Esophagus (tissue), 2 donors: ENCODE measurements around the gene LGMN. TPM values are rescaled to one million over a fixed set of nuclear protein-coding genes. Genes with fewer than 3 reads are reported as not detected.

Experiments
- H3K27ac ChIP-seq, 2 donors: one replicate each; pipeline ENCODE4 v1.5.1; 2013; ENCODE audit warnings: low read depth in 2 of 2, mild to moderate bottlenecking in 2 of 2, inconsistent platforms in 1 of 2, low read length in 1 of 2, moderate library complexity in 1 of 2
- H3K27me3 ChIP-seq, 2 donors: one replicate each; pipeline ENCODE4 v1.6.1; 2013; ENCODE audit warnings: low read length in 2 of 2, control low read depth in 1 of 2, mild to moderate bottlenecking in 1 of 2; ENCODE audit not compliant: insufficient read depth in 2 of 2, control insufficient read depth in 1 of 2
- H3K36me3 ChIP-seq, 2 donors: one replicate each; pipeline ENCODE4 v1.6.1; 2013; ENCODE audit warnings: low read length in 1 of 2; ENCODE audit not compliant: control insufficient read depth in 2 of 2, insufficient read depth in 2 of 2
- H3K4me1 ChIP-seq, 2 donors: one replicate each; pipeline ENCODE4 v1.6.1; 2013; ENCODE audit warnings: low read length in 1 of 2; ENCODE audit not compliant: control insufficient read depth in 2 of 2, insufficient read depth in 2 of 2
- H3K4me3 ChIP-seq, 2 donors: one replicate each; pipeline ENCODE4 v1.5.1; 2013; ENCODE audit warnings: low read length in 2 of 2, mild to moderate bottlenecking in 2 of 2, low read depth in 1 of 2, moderate library complexity in 1 of 2
- H3K9me3 ChIP-seq, 2 donors: one replicate each; pipeline ENCODE4 v1.6.1; 2013; ENCODE audit warnings: mild to moderate bottlenecking in 2 of 2, low read depth in 1 of 2, low read length in 1 of 2, moderate library complexity in 1 of 2; ENCODE audit not compliant: control insufficient read depth in 2 of 2, insufficient read depth in 1 of 2
- WGBS, 2 donors: extraction: QIAGEN DNeasy Blood & Tissue Kit; methylation state at CpG; one replicate each; pipeline ENCODE4 v1.1.7; 2013; 5-methylcytosine and 5-hydroxymethylcytosine counted together
- polyA plus RNA-seq, 2 donors: library from polyadenylated mRNA; stranded (reverse); fragments of 200-250 nt; gene quantifications; one replicate each; pipeline ENCODE4 v1.2.3, GENCODE V29; 2013
- donor health status: healthy with polysubstance abuse.
- donor health status: Bipolar disorder and iron deficiency.

LGMN gene
- polyA plus RNA-seq, 2 donors = 39.0 to 49.9 TPM

DNA sequence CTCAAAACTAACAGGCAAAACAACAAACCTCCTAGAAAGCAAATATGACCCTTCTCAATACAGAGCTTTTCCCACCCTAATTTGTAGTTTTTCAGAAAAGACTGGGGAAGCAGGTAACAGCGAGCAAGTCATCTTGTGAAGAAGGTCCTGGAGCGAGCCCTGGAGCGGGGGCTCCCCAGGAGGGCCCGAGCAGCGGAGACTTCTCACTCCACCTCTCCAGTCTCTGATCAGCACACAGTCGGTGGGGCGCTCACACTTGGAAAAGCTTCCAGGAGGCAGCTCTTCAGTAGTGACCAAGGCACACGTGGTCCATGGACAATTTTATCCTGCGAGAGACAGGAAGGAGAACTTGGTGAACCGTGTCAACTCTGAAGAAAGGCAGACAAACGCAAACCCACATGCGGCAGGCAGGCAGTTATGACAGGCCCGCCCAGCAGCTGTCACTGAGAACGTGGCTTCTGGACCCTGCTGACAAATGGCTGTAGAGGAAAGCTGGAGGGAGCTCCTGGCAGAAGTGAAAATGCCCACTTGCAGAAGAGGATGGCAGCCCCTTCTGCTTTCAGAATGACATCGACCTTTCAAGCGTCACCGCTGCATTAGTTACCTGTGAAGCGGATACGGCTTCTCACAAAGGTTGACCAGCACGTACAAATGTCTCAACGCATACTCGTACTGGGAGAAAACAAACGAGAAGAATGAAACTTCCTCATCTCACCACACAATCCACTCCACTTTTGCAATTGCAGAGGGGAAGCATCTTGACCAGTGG, 44.2 kb downstream of the LGMN start:
- Histone ChIP-seq H3K4me3 (no peak overlapping the region), H3K27me3 (no peaks in the 10 kb centered on the region), H3K4me1 (no peaks in the 10 kb centered on the region), H3K36me3 (peaks cover 0 to 17% of the 10 kb centered on the region in 2 donors), H3K9me3 (no peaks in the 10 kb centered on the region), H3K27ac (no peak overlapping the region)
- 83% methylated on average over 23 of the region's 23 CpGs for WGBS, 2 donors

DNA sequence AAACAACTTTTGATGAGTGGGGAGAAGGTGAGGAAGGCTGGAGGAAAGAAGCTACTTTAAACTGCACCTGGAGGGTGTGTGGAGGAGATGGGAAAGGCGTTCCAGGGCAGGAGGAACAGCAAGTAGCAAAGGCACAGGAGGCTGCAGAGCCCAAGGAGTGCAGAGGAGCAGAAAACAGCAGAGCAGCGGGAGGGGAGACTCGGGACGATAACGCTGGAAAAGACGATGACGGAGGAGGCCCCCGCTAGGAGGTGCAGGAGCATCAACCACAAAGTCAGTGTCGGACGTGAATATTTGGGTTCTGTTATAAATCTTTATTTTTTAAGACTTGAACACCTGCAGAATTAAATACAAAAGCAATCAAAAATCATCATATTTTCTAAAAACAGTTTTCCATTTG, 44.9 kb downstream of the LGMN start:
- Histone ChIP-seq H3K36me3 (peaks cover 0 to 17% of the 10 kb centered on the region in 2 donors), H3K9me3 (no peaks in the 10 kb centered on the region), H3K4me1 (no peaks in the 10 kb centered on the region), H3K4me3 (no peak overlapping the region), H3K27me3 (no peaks in the 10 kb centered on the region), H3K27ac (no peak overlapping the region)
- 95% methylated on average over 10 of the region's 10 CpGs for WGBS, 2 donors

DNA sequence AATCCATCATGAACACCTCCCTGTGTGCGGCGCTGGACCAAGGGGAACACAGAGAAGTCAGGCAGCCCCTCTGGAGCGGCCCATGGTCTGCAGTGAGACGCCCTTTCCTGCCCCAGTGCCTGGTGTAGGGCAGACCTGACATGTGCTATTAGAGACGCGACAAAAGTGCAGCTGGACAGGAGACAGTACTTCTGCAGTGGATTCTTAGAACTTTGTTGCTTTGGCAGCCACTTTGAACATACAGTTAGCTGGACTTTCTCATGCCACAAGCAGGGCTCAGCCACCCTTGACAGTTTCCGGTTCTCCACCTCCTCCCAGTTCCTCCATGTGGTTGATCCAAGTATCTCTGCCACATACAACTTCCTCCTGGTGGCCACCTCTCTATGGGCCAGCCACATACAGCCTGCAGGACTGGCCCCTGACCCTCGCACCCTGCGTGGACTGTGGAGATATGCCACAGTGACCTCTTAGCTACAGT, 45.9 kb downstream of the LGMN start:
- no peaks in the 10 kb centered on the region for H3K27me3 ChIP-seq
- no peaks in the 10 kb centered on the region for H3K4me1 ChIP-seq
- H3K9me3 ChIP-seq = no peaks in the 10 kb centered on the region
- peaks cover 0 to 17% of the 10 kb centered on the region in 2 donors for H3K36me3 ChIP-seq
- H3K4me3 ChIP-seq = no peak overlapping the region
- 85 to 87% methylated on average over 9 of the region's 9 CpGs for WGBS, 2 donors
- H3K27ac ChIP-seq = no peak overlapping the region

DNA sequence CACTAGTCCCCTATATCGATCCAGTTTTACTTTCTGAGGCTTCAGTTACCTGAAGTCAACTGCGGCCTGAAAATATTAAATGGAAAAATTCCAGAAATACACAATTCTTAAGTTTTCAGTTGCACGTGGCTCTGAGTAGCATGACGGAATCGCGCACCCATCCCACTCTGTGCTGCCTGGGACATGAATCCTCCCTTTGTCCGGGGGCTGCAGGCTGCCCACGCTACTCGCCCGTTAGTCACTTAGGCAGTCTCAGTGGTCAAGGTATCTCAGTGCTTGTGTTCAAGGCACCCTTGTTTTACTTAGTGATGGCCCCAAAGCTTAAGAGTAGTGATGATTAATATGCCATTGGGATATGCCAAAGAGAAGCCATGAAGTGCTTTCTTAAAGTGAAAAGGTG, 46.6 kb downstream of the LGMN start:
- 91 to 93% methylated on average over 10 of the region's 10 CpGs for WGBS, 2 donors
- Histone ChIP-seq H3K9me3 (no peaks in the 10 kb centered on the region), H3K27ac (no peak overlapping the region), H3K36me3 (peaks cover 0 to 15% of the 10 kb centered on the region in 2 donors), H3K4me3 (no peak overlapping the region), H3K27me3 (no peaks in the 10 kb centered on the region), H3K4me1 (no peaks in the 10 kb centered on the region)

DNA sequence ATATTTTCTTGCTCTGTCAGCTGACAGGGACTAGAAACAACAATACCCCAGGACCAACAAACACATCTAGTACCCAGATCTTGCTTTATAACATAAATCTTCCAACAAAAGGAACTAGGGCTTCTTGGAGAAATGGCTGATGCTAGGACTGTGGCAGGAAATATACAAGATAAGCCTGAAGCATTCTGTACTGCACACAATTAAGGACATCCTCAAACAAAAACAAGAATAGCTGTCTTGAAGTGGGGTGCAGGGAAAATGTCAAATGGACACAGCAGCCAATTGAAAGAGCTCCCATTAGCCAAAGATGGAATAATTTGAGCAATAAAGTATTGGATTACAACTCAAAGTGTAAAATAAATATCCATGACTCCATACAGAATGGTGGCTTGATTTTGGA, 50.0 kb downstream of the LGMN start:
- Histone ChIP-seq H3K27ac (no peak overlapping the region), H3K4me1 (peaks cover 0 to 5% of the 10 kb centered on the region in 2 donors), H3K4me3 (no peak overlapping the region), H3K27me3 (no peaks in the 10 kb centered on the region), H3K9me3 (no peaks in the 10 kb centered on the region), H3K36me3 (no peaks in the 10 kb centered on the region)

DNA sequence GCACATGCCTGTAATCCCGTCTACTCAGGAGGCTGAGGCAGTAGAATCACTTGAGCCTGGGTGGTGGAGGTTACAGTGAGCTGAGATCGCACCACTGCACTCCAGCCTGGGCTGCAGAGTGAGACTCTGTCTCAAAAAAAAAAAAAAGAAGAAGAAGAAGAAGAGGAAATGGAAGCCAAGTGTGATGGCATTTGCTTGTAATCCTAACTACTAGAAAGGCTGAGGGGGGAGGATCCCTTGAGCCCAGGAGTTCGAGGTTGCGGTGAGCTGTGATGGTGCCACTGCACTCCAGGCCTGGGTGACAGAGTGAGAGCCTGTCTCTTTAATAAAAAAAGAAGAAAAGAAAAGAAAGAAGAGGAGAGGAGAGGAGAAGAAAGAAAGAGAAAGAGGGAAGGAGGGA, 52.1 kb downstream of the LGMN start:
- H3K4me1 ChIP-seq = peaks cover 0 to 8% of the 10 kb centered on the region in 2 donors

DNA sequence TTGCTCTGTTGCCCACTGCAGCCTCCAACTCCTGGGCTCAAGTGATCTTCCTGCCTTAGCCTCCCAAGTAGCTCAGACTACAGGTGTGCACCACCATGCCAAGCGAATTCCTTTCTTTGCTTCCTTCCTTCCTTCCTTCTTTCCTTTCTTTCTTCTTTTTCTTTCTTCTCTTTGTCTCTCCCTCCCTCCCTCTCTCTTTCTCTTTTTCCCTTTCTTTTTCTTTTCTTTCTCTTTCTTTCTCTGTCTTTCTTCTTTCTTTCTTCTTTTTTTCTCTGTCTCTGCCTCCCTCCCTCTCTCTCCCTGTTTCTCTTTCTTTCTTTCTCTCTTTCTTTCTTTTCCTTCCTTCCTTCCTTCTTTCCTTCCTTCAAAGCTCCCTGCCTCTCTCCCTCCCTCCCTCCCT, 52.9 kb downstream of the LGMN start:
- Histone ChIP-seq H3K4me1 (peaks cover 0 to 8% of the 10 kb centered on the region in 2 donors), H3K27ac (no peak overlapping the region), H3K4me3 (no peak overlapping the region), H3K36me3 (peaks cover 0 to 2% of the 10 kb centered on the region in 2 donors), H3K27me3 (no peaks in the 10 kb centered on the region), H3K9me3 (no peaks in the 10 kb centered on the region)
- 83 to 100% methylated on average over 1 of the region's 1 CpG for WGBS, 2 donors

More for the DNA sequence above, 52.1 kb downstream of the LGMN start:
- H3K36me3 ChIP-seq = no peaks in the 10 kb centered on the region
- H3K9me3 ChIP-seq = no peaks in the 10 kb centered on the region
- no peaks in the 10 kb centered on the region for H3K27me3 ChIP-seq
- H3K4me3 ChIP-seq = no peak overlapping the region
- H3K27ac ChIP-seq = no peak overlapping the region
- 77 to 79% methylated on average over 4 of the region's 4 CpGs for WGBS, 2 donors

DNA sequence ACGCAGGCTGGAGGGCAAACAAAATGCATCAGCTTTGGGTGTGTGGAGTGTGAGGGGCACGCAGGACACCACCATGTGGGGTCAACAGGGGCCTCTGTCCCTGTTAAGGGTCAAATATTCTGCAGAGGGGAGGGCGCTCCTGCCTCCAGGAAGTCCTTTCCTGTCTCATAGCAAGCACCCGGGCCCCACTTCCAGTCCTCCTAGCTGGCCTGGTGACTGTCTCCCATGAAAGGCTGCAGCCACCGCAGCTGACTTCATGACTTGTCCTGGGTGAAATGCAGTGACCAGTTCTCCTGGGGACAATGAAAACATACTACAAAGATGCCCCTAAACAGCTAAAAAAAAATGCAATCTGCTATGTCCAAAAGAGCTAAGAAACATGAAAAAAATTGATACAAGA, 53.6 kb downstream of the LGMN start:
- H3K9me3 ChIP-seq = no peaks in the 10 kb centered on the region
- H3K4me3 ChIP-seq = no peak overlapping the region
- peaks cover 0 to 8% of the 10 kb centered on the region in 2 donors for H3K4me1 ChIP-seq
- H3K27me3 ChIP-seq = no peaks in the 10 kb centered on the region
- 61 to 72% methylated on average over 5 of the region's 5 CpGs for WGBS, 2 donors
- H3K36me3 ChIP-seq = peaks cover 0 to 5% of the 10 kb centered on the region in 2 donors
- H3K27ac ChIP-seq = no peak overlapping the region

DNA sequence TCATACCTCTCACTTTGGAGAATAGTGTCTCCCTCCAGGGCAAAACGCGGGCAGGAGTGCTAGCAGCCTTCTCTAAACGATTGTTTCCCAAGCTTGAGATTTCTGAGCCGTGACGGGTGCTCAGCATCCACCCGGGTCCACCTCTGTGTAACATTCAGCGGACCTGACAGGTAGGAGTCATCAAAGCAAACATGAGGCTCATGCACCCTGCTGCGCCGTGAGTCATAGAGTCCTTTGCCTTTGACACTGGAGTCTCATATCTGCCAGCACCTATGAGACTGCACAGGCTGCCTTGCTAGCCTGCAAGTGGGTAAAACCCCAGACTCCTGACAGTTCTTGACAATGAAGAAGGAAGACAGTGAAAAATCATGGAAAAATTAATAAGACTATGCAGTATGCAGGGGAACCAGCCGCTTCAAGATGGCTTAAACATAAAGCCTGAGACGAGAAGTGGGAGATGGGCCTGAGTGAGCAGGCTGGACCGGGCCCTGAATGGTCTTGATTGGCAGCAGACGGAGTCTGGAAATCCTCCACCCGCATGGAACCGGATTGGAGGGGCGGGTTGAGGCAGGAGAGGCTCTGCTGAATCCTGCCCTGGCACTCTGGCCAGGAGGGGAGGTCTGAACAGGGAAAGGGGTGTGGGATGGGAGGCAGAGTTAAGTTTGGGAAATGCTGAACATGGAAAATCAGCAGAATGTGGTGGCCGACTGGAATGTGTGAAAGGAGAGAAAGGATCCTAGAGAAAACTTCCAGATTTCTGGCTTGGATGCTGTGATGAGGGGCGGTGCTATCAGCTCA, 54.2 kb downstream of the LGMN start:
- 50 to 70% methylated on average over 18 of the region's 18 CpGs for WGBS, 2 donors
- Histone ChIP-seq H3K4me1 (peaks cover 0 to 8% of the 10 kb centered on the region in 2 donors), H3K4me3 (no peak overlapping the region)

More for the DNA sequence above, 54.2 kb downstream of the LGMN start:
- Histone ChIP-seq H3K36me3 (peaks cover 0 to 5% of the 10 kb centered on the region in 2 donors), H3K9me3 (no peaks in the 10 kb centered on the region), H3K27ac (no peak overlapping the region), H3K27me3 (no peaks in the 10 kb centered on the region)
